Measurements from ENCODE around the gene SCAMP2.

DNA sequence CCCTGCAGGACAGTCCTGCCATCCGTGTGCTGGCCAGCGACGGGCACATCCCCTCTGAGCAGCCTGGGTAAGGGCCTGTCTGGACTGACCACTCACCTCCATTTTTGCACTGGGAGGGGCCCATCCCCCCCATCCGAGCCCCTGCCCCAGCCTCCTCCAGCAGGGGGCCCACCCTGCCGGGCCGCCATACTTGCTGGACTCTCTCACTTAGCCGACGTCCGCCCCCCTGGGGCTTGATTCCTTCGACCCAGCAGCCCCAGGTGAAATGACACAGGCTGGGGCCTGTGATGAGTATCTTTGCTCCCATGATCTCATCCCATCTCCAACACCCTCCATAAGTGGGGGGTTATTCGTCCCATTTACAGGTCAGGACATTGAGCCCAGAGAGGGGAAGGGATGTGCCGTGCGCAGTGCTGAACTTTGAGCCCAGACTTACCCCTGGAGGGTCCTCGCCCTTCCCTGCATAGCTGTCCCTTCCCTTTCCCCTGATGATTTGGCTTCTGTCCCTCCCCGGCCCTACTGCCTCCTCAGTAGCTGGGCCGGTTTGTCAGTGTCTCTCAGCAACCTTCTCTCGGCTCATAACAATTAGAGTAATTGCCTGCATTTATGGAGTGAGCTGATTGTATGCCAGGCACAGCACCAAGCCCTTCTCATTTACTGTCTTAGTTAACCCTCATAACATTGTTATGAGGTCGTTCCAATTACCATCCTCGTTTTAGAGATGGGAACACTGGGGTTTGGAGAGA lies 56.4 kb downstream of the SCAMP2 start:
- TF ChIP-seq TAF1 (IDR thresholded peaks at IDR 0.05; ENCODE audit: low read depth) (no peak), EP300 (IDR thresholded peaks at IDR 0.05; ENCODE audit: borderline replicate concordance) (no peak), EGR1 (IDR thresholded peaks at IDR 0.05) (no peak), YY1 (IDR thresholded peaks at IDR 0.05; ENCODE audit: low read depth) (no peak), RAD21 (IDR thresholded peaks at IDR 0.05; ENCODE audit: low read depth) (no peak), CEBPB (IDR thresholded peaks at IDR 0.05) (no peak), CREB1 (IDR thresholded peaks at IDR 0.05; ENCODE audit: low read depth) (no peak), USF1 (IDR thresholded peaks at IDR 0.05) (no peak), FOXM1 (IDR thresholded peaks at IDR 0.05; ENCODE audit: borderline replicate concordance, low read depth) (no peak)
- TF ChIP-seq, protein P1, sequence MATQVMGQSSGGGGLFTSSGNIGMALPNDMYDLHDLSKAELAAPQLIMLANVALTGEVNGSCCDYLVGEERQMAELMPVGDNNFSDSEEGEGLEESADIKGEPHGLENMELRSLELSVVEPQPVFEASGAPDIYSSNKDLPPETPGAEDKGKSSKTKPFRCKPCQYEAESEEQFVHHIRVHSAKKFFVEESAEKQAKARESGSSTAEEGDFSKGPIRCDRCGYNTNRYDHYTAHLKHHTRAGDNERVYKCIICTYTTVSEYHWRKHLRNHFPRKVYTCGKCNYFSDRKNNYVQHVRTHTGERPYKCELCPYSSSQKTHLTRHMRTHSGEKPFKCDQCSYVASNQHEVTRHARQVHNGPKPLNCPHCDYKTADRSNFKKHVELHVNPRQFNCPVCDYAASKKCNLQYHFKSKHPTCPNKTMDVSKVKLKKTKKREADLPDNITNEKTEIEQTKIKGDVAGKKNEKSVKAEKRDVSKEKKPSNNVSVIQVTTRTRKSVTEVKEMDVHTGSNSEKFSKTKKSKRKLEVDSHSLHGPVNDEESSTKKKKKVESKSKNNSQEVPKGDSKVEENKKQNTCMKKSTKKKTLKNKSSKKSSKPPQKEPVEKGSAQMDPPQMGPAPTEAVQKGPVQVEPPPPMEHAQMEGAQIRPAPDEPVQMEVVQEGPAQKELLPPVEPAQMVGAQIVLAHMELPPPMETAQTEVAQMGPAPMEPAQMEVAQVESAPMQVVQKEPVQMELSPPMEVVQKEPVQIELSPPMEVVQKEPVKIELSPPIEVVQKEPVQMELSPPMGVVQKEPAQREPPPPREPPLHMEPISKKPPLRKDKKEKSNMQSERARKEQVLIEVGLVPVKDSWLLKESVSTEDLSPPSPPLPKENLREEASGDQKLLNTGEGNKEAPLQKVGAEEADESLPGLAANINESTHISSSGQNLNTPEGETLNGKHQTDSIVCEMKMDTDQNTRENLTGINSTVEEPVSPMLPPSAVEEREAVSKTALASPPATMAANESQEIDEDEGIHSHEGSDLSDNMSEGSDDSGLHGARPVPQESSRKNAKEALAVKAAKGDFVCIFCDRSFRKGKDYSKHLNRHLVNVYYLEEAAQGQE (IDR thresholded peaks at IDR 0.05; ENCODE audit: low read depth): no peak
- TF ChIP-seq, protein P2, sequence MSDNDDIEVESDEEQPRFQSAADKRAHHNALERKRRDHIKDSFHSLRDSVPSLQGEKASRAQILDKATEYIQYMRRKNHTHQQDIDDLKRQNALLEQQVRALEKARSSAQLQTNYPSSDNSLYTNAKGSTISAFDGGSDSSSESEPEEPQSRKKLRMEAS (IDR thresholded peaks at IDR 0.05): no peak

Data from Ishikawa (cell line).